Type B pancreatic cell (in vitro differentiated cells): ENCODE results near the gene GRAMD2A. TPM values are rescaled to one million over a fixed set of nuclear protein-coding genes. Genes with fewer than 3 reads are reported as not detected.
A peak's percentile ranks its signal among the peaks of the same experiment; 100 is the strongest.

Experiments used
- DNase-seq: peaks from one replicate; pipeline ENCODE4 v3.0.0; 2021; ENCODE audit warnings: mixed read lengths; ENCODE audit not compliant: unreplicated experiment; ENCODE audit errors: extremely low spot score
- H3K27ac Mint-ChIP-seq: 2 replicates; pipeline ENCODE4 v1.8.0; 2021; ENCODE audit warnings: mild to moderate bottlenecking, mixed read lengths
- H3K27me3 Mint-ChIP-seq: 2 replicates; pipeline ENCODE4 v1.8.0; 2021; ENCODE audit warnings: mixed read lengths
- H3K36me3 Mint-ChIP-seq: 2 replicates; pipeline ENCODE4 v1.8.0; 2021; ENCODE audit warnings: mixed read lengths
- H3K4me1 Mint-ChIP-seq: one replicate; pipeline ENCODE4 v1.8.0; 2021; ENCODE audit warnings: mixed read lengths; ENCODE audit not compliant: unreplicated experiment
- H3K4me3 Mint-ChIP-seq: 2 replicates; pipeline ENCODE4 v1.8.0; 2021; ENCODE audit warnings: mild to moderate bottlenecking, mixed read lengths
- H3K9me3 Mint-ChIP-seq: 2 replicates; pipeline ENCODE4 v1.8.0; 2021; ENCODE audit warnings: mixed read lengths
- total RNA-seq: library from RNA; stranded (reverse); gene quantifications from 2 replicates; pipeline ENCODE4 v1.2.1, GENCODE V29; 2021; ENCODE audit warnings: low replicate concordance
- TF ChIP-seq, protein P1 (sequence below): fragments of 200-600 bp; sonication (generic); conservative IDR thresholded peaks from 2 replicates; pipeline ENCODE4 v1.5.0; 2021; ENCODE audit warnings: antibody characterized with exemption, mild to moderate bottlenecking

The GRAMD2A gene
- total RNA-seq, 1 donor from 2014 or later = 6.0 TPM

GRCh38 chr15:72227192-72227586 lies 29.6 kb upstream of the GRAMD2A start:
- TF ChIP-seq, protein P1, sequence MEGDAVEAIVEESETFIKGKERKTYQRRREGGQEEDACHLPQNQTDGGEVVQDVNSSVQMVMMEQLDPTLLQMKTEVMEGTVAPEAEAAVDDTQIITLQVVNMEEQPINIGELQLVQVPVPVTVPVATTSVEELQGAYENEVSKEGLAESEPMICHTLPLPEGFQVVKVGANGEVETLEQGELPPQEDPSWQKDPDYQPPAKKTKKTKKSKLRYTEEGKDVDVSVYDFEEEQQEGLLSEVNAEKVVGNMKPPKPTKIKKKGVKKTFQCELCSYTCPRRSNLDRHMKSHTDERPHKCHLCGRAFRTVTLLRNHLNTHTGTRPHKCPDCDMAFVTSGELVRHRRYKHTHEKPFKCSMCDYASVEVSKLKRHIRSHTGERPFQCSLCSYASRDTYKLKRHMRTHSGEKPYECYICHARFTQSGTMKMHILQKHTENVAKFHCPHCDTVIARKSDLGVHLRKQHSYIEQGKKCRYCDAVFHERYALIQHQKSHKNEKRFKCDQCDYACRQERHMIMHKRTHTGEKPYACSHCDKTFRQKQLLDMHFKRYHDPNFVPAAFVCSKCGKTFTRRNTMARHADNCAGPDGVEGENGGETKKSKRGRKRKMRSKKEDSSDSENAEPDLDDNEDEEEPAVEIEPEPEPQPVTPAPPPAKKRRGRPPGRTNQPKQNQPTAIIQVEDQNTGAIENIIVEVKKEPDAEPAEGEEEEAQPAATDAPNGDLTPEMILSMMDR = no peak
- DNase-seq = no peak
- peak overlapping the region; percentile 93 for H3K27ac Mint-ChIP-seq
- no peaks in the 10 kb centered on the region for H3K27me3 Mint-ChIP-seq
- peaks cover 56% of the 10 kb centered on the region for H3K4me1 Mint-ChIP-seq
- H3K4me3 Mint-ChIP-seq = peak overlapping the region; percentile 85
- H3K36me3 Mint-ChIP-seq = peaks cover 32% of the 10 kb centered on the region
- no peaks in the 10 kb centered on the region for H3K9me3 Mint-ChIP-seq

GRCh38 chr15:72223278-72223677 lies 25.7 kb upstream of the GRAMD2A start:
- no peak overlapping the region for H3K27ac Mint-ChIP-seq
- TF ChIP-seq, protein P1 = no peak
- no peak overlapping the region for H3K4me3 Mint-ChIP-seq
- peaks cover 64% of the 10 kb centered on the region for H3K4me1 Mint-ChIP-seq
- peaks cover 45% of the 10 kb centered on the region for H3K36me3 Mint-ChIP-seq
- no peak for DNase-seq
- no peaks in the 10 kb centered on the region for H3K27me3 Mint-ChIP-seq
- H3K9me3 Mint-ChIP-seq = no peaks in the 10 kb centered on the region

DNA sequence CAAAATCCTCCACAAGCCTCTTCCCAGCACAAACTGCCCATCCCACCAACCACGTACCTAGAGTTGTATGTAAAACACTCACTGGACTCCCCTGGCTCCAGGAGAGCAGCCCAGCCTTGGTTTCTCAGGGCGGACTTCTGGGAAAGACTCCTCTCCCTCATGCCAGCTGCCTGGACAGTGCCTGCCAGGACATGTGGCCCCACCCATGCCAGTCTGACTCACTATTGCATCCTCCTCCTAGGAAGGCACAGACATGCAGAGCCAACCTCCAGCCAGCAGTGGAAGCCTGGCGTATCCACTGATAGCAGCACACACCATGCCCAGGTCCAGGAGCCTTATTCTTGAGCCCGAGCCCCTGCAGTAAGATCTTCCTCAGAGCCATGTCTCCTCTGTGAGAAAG lies 24.8 kb upstream of the GRAMD2A start:
- DNase-seq = no peak
- Mint-ChIP-seq H3K36me3 (peaks cover 44% of the 10 kb centered on the region), H3K4me1 (peaks cover 57% of the 10 kb centered on the region)

DNA sequence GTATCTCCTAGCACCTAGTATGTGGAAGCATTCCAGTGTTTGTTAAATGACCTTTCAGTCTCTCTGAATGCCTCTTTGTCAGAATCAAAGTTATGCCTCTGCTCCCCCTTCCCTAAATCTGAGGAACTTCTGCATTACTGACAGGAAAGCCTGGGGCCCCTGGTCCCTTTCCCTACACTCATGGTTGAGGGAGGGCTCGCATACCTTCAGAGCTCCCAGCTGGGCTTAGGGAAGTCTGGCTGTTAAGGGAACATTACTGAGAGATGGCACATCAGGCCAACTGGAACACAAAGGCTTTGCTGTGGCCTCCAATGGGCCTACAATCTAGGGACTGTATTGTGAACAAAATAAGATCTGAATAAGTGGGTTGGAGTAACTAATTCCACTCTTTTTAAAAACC lies 23.1 kb upstream of the GRAMD2A start:
- Mint-ChIP-seq H3K27ac (peak overlapping the region; percentile 27), H3K4me3 (no peak overlapping the region), H3K36me3 (peaks cover 43% of the 10 kb centered on the region), H3K27me3 (no peaks in the 10 kb centered on the region), H3K4me1 (peaks cover 47% of the 10 kb centered on the region), H3K9me3 (no peaks in the 10 kb centered on the region)
- no peak for DNase-seq
- TF ChIP-seq, protein P1 = no peak

More for the DNA sequence above, 24.8 kb upstream of the GRAMD2A start:
- Mint-ChIP-seq H3K27me3 (no peaks in the 10 kb centered on the region), H3K27ac (no peak overlapping the region), H3K4me3 (peak overlapping the region; percentile 6), H3K9me3 (no peaks in the 10 kb centered on the region)
- TF ChIP-seq, protein P1 = no peak

- peaks cover 24% of the 10 kb centered on the region for H3K4me1 Mint-ChIP-seq
These were observed 19.6 kb upstream of the GRAMD2A start for GRCh38 chr15:72217216-72217615.

More at GRCh38 chr15:72217216-72217615, 19.6 kb upstream of the GRAMD2A start:
- H3K27me3 Mint-ChIP-seq = no peaks in the 10 kb centered on the region
- no peak overlapping the region for H3K27ac Mint-ChIP-seq
- H3K4me3 Mint-ChIP-seq = no peak overlapping the region
- DNase-seq = no peak
- H3K9me3 Mint-ChIP-seq = no peaks in the 10 kb centered on the region
- TF ChIP-seq, protein P1 = no peak
- H3K36me3 Mint-ChIP-seq = peaks cover 35% of the 10 kb centered on the region
